HepG2 (cell line): Measurements from ENCODE around the gene GPR27. TPM values are rescaled to one million over a fixed set of nuclear protein-coding genes. Genes with fewer than 3 reads are reported as not detected.
A peak's percentile ranks its signal among the peaks of the same experiment; 100 is the strongest.

ENCODE experiments used
- ATAC-seq: fragments of 200-7000 bp; cut with Tn5 transposase; 3 replicates; pipeline ENCODE4 v1.9.1; 2020; ENCODE audit warnings: mild to moderate bottlenecking, moderate library complexity
- BruUV-seq: library from RNA; stranded (reverse); fragments of 400-500 nt; replicated peaks from 2 replicates; lab custom pipeline; 2021; lab: Mats Ljungman, UMichigan
- CTCF ChIA-PET: fragments of 300-600 bp; formaldehyde crosslinking; extraction: SDS; loops from one replicate; lab custom pipeline; 2021; ENCODE audit warnings: low total read pairs, inconsistent platforms, low intra/inter-chr PET ratio; lab: Yijun Ruan, JAX
- POLR2A ChIA-PET: fragments of 350-600 bp; sonication (Branson Sonifier 250); formaldehyde crosslinking; loops from one replicate; lab custom pipeline; 2020; ENCODE audit warnings: antibody characterized with exemption, inconsistent platforms; lab: Yijun Ruan, JAX
- DNase-seq: peaks from one replicate; pipeline ENCODE4 v3.0.0-alpha.2; 2015; ENCODE audit warnings: low spot score
- FAIRE-seq: peaks from 3 replicates; lab custom pipeline; 2011; peaks lifted over from hg19 to GRCh38; lab: Jason Lieb, UNC
- H2AFZ ChIP-seq: one replicate; pipeline ENCODE4 v1.6.1; 2011; ENCODE audit warnings: low read length, inconsistent platforms
- H3K27ac ChIP-seq: fragments of 300-600 bp; 3 replicates; pipeline ENCODE4 v1.8.0; 2011; ENCODE audit warnings: mixed run types, mild to moderate bottlenecking, mixed read lengths, low read length, inconsistent platforms; ENCODE audit not compliant: insufficient read depth; ENCODE audit errors: extremely low read length
- H3K27me3 ChIP-seq, 2 experiments: fragments of 200-600 bp in 1 of 2; 2 replicates in 1 of 2; 3 replicates in 1 of 2; pipeline versions ENCODE4 v1.6.0 to v1.8.0; 2011; ENCODE audit warnings: low read length in 2 of 2, mild to moderate bottlenecking in 2 of 2, moderate library complexity in 2 of 2, inconsistent platforms in 1 of 2; ENCODE audit not compliant: insufficient read depth in 2 of 2, control insufficient read depth in 1 of 2
- H3K36me3 ChIP-seq, 2 experiments: fragments of 200-600 bp in 1 of 2; replicated peaks in 1 of 2; 2 replicates in 1 of 2; 3 replicates in 1 of 2; pipeline versions ENCODE4 v1.5.1 to v1.8.0; 2011; ENCODE audit warnings: low read length in 2 of 2, inconsistent platforms in 1 of 2; ENCODE audit not compliant: insufficient read depth in 2 of 2, control insufficient read depth in 1 of 2
- H3K4me1 ChIP-seq: 2 replicates; pipeline ENCODE4 v1.5.1; 2012; ENCODE audit warnings: low read length, inconsistent platforms; ENCODE audit not compliant: insufficient read depth
- H3K4me2 ChIP-seq: 2 replicates; pipeline ENCODE4 v1.6.0; 2011; ENCODE audit warnings: low read depth, low read length, inconsistent platforms
- H3K4me3 ChIP-seq, 3 experiments: fragments of 200-600 bp in 1 of 3; sonication (generic), shearing (Covaris generic) in 1 of 3; replicated peaks in 1 of 3; 2 replicates each; pipeline ENCODE4 v1.5.1; 2011 to 2016; ENCODE audit warnings: low read length in 3 of 3, inconsistent platforms in 2 of 3, low read depth in 2 of 3, mild to moderate bottlenecking in 2 of 3, control low read depth in 1 of 3, mixed read lengths in 1 of 3; ENCODE audit not compliant: insufficient read depth in 1 of 3
- H3K79me2 ChIP-seq: one replicate; pipeline ENCODE4 v1.6.1; 2011; ENCODE audit warnings: low read length, inconsistent platforms; ENCODE audit not compliant: insufficient read depth
- H3K9ac ChIP-seq: 2 replicates; pipeline ENCODE4 v1.6.0; 2011; ENCODE audit warnings: mild to moderate bottlenecking, low read depth, low read length, inconsistent platforms; ENCODE audit not compliant: insufficient read depth
- H3K9me3 ChIP-seq: 2 replicates; pipeline ENCODE4 v1.5.1; 2012; ENCODE audit warnings: mild to moderate bottlenecking, low read length
- H4K20me1 ChIP-seq: 2 replicates; pipeline ENCODE4 v1.6.0; 2011; ENCODE audit warnings: inconsistent platforms, mild to moderate bottlenecking, low read length, moderate library complexity; ENCODE audit not compliant: insufficient read depth
- CAMTA2 ChIP-seq: sonication (generic); formaldehyde crosslinking; IDR thresholded peaks from 2 replicates; pipeline ENCODE4 v1.4.0; 2020; ENCODE audit warnings: mild to moderate bottlenecking, missing genetic modification reagents, borderline replicate concordance
- E2F5 ChIP-seq: sonication (generic); formaldehyde crosslinking; conservative IDR thresholded peaks from 2 replicates; pipeline ENCODE4 v1.4.0; 2020; ENCODE audit warnings: missing genetic modification reagents
- EZH2 ChIP-seq: conservative IDR thresholded peaks from 2 replicates; pipeline ENCODE4 v1.6.1; 2012; ENCODE audit warnings: mild to moderate bottlenecking, low read depth, low read length, moderate library complexity
- MAFG ChIP-seq: sonication (generic); formaldehyde crosslinking; IDR thresholded peaks from 2 replicates; pipeline ENCODE4 v1.5.1; 2020; ENCODE audit warnings: mild to moderate bottlenecking, missing genetic modification reagents
- RXRA ChIP-seq: sonication (generic); formaldehyde crosslinking; IDR thresholded peaks from 2 replicates; pipeline ENCODE4 v1.5.1; 2020; ENCODE audit warnings: missing genetic modification reagents
- ZNF747 ChIP-seq: sonication (generic); formaldehyde crosslinking; IDR thresholded peaks from 2 replicates; pipeline ENCODE4 v1.8.1; 2023; ENCODE audit warnings: missing genetic modification reagents, mild to moderate bottlenecking, borderline replicate concordance
- WGBS: methylation state at CpG from one replicate; pipeline ENCODE4 v1.1.6; 2017; ENCODE audit warnings: low lambda C conversion rate; 5-methylcytosine and 5-hydroxymethylcytosine counted together
- in situ Hi-C: cut with HindIII; loops from 2 replicates; pipeline ENCODE4 v1.10.0; 2017; ENCODE audit warnings: low pct_unique_long_range_greater_than_20kb; ENCODE audit not compliant: extremely low pct_ligation_motif_present
- intact Hi-C: fragments of 100-400 bp; cut with micrococcal nuclease; formaldehyde crosslinking; loops from one replicate; pipeline ENCODE4 v1.10.0; 2022; ENCODE audit not compliant: unreplicated experiment
- polyA plus RNA-seq, 8 experiments: library from polyadenylated mRNA; depleted of rRNA in 3 of 8; stranded (reverse) in 7 of 8; unstranded in 1 of 8; fragments of >200 nt; fragmentation: Illumina TruSeq in 4 of 8; extraction: Trizol in 4 of 8; gene quantifications; 2 replicates each; pipeline versions ENCODE4 v1.2.1 to v1.2.3, GENCODE V29; 2011 to 2016; ENCODE audit warnings: low read depth in 4 of 8, missing spikeins in 1 of 8, mixed read lengths in 1 of 8; ENCODE audit not compliant: insufficient read depth in 1 of 8
- total RNA-seq, 5 experiments: library from RNA; depleted of rRNA; stranded (reverse); fragments of >200 nt; fragmentation: Illumina TruSeq; extraction: Trizol; gene quantifications; 2 replicates each; pipeline ENCODE4 v1.2.3, GENCODE V29; 2016; ENCODE audit warnings: low read depth in 1 of 5

The GPR27 gene
- total and polyA plus RNA-seq, 2 of the 13 experiments (the other 11 are each of a cell fraction or from before 2014, with no cell fraction given), result not detected

- TF ChIP-seq CAMTA2 (CRISPR knock-in tag), result no peak
- no peak for TF ChIP-seq ZNF747
- no peak for TF ChIP-seq MAFG
- TF ChIP-seq RXRA (CRISPR knock-in tag), result no peak
Measured at GRCh38 chr3:71784914-71785531, 31.4 kb downstream of the GPR27 start, which contains the start of gene PROK2 (continued).

- WGBS, result 31% methylated on average over 28 of the region's 28 CpGs
- Histone ChIP-seq H3K4me3 (no peak overlapping the region; a peak in 1 of 6 replicates), H3K79me2 (no peaks in the 10 kb centered on the region), H3K27ac (no peak overlapping the region), H3K4me1 (no peaks in the 10 kb centered on the region), H3K36me3 (no peaks in the 10 kb centered on the region), H3K9ac (no peak overlapping the region), H3K9me3 (no peaks in the 10 kb centered on the region), H4K20me1 (no peaks in the 10 kb centered on the region; the same call in 1 of the 2 replicates), H3K4me2 (no peak overlapping the region), H3K27me3 (peaks cover 2 to 39% of the 10 kb centered on the region in 2 experiments; a peak in 3 of 5 replicates), H2AFZ (no peak overlapping the region)
- in situ Hi-C loops, result no loop called here
- TF ChIP-seq EZH2 (0 out of 2 replicates have a peak, but pooled peaks have one; percentile 57), E2F5 (no peak)
- FAIRE-seq (no peak), ATAC-seq (no peak), DNase-seq (no peak)
- ChIA-PET POLR2A (no interaction called here), CTCF (no interaction called here)
- no TSS peak for BruUV-seq
- intact Hi-C loops, result loop anchor here (10.0 kb wide), 1 partner anchor 391 kb away; no protein-coding TSS in a partner anchor
Measured at GRCh38 chr3:71785532-71786216, 32.0 kb downstream of the GPR27 start.
